Right lobe of liver (tissue), 4 donors: ENCODE results near the gene CATSPER1.

Source experiments
- CTCF ChIP-seq, 4 donors: fragments of 200-600 bp in 3 of 4; fragments of 450-650 bp in 1 of 4; IDR thresholded peaks; one replicate each; pipeline versions ENCODE4 v1.5.1 to v1.8.0; 2016 to 2022; ENCODE audit warnings: antibody characterized with exemption in 4 of 4, mild to moderate bottlenecking in 2 of 4
- POLR2A ChIP-seq: fragments of 450-650 bp; IDR thresholded peaks from one replicate; pipeline ENCODE4 v1.6.1; 2017; ENCODE audit warnings: antibody characterized with exemption, mild to moderate bottlenecking
- donor health status: DM: no; HTN: no; CAD: no.
- donor health status: DM: no; HTN: no; CAD: no.
- donor health status: DM: no; HTN: yes; CAD: no.

- TF ChIP-seq CTCF (IDR thresholded peaks at IDR 0.05) = no peak
- no peak for TF ChIP-seq POLR2A
These were observed 52.7 kb downstream of the CATSPER1 start for GRCh38 chr11:65973439-65974110.
